ENCODE data around the gene NBEA.

Gene NBEA

DNA sequence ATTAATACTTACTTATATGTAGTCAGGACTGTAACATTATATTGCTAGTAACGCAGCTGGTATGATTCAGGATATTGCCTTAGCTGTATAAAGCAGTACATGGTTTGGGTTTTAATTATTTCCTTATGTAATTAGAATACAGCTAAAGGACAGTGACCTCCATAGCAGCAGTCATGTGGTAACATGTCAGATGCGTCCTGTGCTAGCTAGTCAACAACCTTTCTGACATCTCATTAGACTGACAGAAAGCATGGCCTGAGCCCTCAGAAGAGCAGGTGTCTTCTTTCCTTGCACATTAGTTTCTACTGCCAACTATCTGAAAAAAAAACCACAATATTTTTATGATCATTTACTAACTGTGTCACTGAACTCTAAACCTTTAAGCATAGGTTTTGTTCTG is 412.2 kb downstream of the NBEA start:
- TF ChIP-seq, protein P1, sequence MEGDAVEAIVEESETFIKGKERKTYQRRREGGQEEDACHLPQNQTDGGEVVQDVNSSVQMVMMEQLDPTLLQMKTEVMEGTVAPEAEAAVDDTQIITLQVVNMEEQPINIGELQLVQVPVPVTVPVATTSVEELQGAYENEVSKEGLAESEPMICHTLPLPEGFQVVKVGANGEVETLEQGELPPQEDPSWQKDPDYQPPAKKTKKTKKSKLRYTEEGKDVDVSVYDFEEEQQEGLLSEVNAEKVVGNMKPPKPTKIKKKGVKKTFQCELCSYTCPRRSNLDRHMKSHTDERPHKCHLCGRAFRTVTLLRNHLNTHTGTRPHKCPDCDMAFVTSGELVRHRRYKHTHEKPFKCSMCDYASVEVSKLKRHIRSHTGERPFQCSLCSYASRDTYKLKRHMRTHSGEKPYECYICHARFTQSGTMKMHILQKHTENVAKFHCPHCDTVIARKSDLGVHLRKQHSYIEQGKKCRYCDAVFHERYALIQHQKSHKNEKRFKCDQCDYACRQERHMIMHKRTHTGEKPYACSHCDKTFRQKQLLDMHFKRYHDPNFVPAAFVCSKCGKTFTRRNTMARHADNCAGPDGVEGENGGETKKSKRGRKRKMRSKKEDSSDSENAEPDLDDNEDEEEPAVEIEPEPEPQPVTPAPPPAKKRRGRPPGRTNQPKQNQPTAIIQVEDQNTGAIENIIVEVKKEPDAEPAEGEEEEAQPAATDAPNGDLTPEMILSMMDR (IDR thresholded peaks at IDR 0.05; ENCODE audit: control insufficient read depth, extremely low read depth, insufficient read depth): no peak
- no peak for DNase-seq (ENCODE audit: low read depth)
- no peak overlapping the region for H3K4me3 ChIP-seq (ENCODE audit: low read depth, low read length)

DNA sequence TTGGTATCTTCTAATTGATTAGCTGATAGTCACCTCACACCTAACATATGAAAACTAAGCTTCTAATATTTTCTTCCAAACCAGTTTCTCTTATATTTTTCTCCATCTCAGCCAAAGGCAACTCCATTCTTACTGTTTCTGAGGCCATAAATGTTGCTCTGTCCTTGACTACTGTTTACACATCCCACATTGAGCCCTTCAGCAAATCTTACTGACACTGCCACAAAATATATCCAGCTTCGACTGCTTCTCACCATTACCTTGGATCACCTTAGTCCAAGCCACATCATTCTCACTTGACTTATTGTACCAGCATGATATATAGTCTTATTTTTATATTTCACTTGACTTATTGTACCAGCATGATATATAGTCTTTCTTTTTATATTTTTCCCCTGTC is 412.8 kb downstream of the NBEA start:
- no peak overlapping the region for H3K4me3 ChIP-seq (ENCODE audit: low read depth, low read length)
- no peak for DNase-seq (ENCODE audit: low read depth)
- TF ChIP-seq, protein P1 (IDR thresholded peaks at IDR 0.05; ENCODE audit: control insufficient read depth, extremely low read depth, insufficient read depth): no peak

DNA sequence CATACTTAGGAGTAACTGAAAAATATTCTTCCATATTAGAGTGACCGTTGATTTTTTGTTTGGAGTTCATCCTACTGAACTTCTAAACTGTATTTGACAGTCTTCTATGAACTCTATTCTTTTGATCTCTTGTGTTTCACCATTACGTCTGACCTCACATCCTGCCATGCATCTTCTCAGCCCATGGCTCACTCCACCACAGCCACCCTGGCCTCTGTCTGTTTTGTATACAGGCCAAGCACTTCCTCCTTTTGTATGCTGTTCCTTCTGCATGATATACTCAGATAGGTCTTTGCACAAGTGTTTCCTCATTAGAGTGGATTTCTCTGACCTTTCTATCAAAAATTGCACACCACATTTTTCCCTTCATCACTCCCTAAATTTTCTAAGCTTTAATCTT is 414.5 kb downstream of the NBEA start:
- TF ChIP-seq, protein P1 (IDR thresholded peaks at IDR 0.05; ENCODE audit: control insufficient read depth, extremely low read depth, insufficient read depth): no peak
- no peak overlapping the region for H3K4me3 ChIP-seq (ENCODE audit: low read depth, low read length)
- DNase-seq (ENCODE audit: low read depth): no peak

DNA sequence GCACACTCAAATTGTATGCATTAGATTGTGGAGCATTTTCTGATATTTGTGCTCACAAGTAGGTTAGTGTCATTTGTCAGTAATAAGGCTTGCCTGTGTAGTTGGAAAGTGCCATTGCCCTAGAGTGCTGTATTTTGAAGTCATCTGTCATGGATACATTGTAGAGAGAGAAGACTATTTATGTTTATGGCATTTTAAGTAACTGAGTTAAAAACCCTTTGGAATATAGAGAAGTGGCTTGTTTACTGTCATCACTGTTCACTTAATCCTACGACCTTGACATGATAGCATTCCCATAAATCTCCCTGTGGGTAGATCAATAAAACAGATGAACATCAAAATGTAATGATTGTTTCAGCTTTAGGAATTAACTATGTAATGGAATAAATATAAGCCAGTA is 423.8 kb downstream of the NBEA start:
- TF ChIP-seq, protein P1 (IDR thresholded peaks at IDR 0.05; ENCODE audit: control insufficient read depth, extremely low read depth, insufficient read depth): no peak
- DNase-seq (ENCODE audit: low read depth): no peak
- H3K4me3 ChIP-seq (ENCODE audit: low read depth, low read length): no peak overlapping the region

DNA sequence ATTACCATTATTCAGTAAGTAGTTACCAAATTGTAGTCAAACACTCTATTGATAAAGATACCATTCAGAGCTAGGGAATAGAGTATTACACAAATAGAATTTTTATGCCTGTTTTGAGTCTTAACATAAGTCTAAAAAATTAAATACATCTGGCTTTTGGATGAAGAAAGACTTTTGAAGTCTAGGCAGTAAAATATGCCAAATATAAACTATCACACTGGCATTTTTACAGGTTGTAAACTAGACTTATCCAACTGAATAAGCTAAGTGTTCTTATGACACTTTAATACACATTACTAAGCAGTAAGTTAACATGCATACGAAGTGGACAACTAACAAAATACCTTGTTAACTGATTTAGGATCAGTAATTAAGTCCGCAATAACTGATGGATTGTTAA is 425.5 kb downstream of the NBEA start:
- no peak overlapping the region for H3K4me3 ChIP-seq (ENCODE audit: low read depth, low read length)
- TF ChIP-seq, protein P1 (IDR thresholded peaks at IDR 0.05; ENCODE audit: control insufficient read depth, extremely low read depth, insufficient read depth): no peak
- DNase-seq (ENCODE audit: low read depth): no peak

DNA sequence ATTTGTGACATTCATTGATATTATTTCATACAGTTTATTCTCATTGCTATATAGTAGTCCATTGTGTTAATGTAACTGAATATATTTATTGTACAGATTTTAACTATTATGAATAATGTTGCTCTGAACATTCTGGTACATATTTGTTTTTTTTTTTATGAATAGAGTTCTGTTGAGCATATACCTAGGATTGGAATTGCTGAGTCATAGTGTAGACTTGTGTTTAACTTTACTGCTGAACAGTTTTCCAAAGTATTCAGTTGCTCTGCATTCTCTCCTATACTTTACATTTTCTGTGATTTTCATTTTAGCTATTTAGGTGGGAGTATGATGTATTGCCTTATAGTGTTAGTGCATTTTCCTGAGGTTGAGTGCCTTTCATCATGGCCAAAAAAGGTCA is 436.9 kb downstream of the NBEA start:
- TF ChIP-seq, protein P1 (IDR thresholded peaks at IDR 0.05; ENCODE audit: control insufficient read depth, extremely low read depth, insufficient read depth): no peak
- no peak for DNase-seq (ENCODE audit: low read depth)
- H3K4me3 ChIP-seq (ENCODE audit: low read depth, low read length): no peak overlapping the region

DNA sequence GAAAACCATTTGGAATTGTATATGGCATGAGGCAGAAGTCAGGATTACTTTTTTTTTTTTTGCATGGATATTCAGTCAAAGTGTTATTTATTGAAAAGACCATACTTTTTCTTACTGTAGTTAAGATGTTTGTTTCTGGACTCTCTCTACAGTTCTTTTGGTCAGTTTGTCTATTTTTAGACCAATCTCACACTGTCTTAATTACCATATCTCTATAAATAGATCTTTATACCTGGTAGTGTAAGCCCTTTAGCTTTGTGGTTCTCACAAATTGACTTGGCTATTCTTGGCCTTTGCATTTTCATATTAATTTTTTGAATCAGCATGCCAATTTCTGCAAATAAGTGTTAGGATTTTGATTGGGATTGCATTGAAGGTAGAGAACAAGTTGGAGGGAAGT is 437.6 kb downstream of the NBEA start:
- H3K4me3 ChIP-seq (ENCODE audit: low read depth, low read length): no peak overlapping the region
- no peak for DNase-seq (ENCODE audit: low read depth)
- TF ChIP-seq, protein P1 (IDR thresholded peaks at IDR 0.05; ENCODE audit: control insufficient read depth, extremely low read depth, insufficient read depth): no peak
